ENCODE data around the gene FPR3. TPM values are rescaled to one million over a fixed set of nuclear protein-coding genes. Genes with fewer than 3 reads are reported as not detected.

Gene FPR3
- total RNA-seq, 1 experiment from 2014 or later: not detected

GRCh38 chr19:51783372-51783771 lies 11.6 kb upstream of the FPR3 start:
- H3K4me1 ChIP-seq (ENCODE audit: insufficient read depth, low read length): no peaks in the 10 kb centered on the region
- no peak overlapping the region for H3K4me2 ChIP-seq (ENCODE audit: insufficient read depth, insufficient read length, low read length)
- H2BK5ac ChIP-seq (ENCODE audit: insufficient read length, low read length): no peak overlapping the region
- H3K9me3 ChIP-seq (ENCODE audit: control insufficient read depth, low read depth, low read length): no peaks in the 10 kb centered on the region
- H4K5ac ChIP-seq (ENCODE audit: insufficient read length, low read depth, low read length): no peak overlapping the region
- H2BK15ac ChIP-seq (ENCODE audit: low read depth, low read length): no peak overlapping the region
- H3K4me3 Mint-ChIP-seq: no peak overlapping the region
- no peak overlapping the region for H2BK120ac ChIP-seq (ENCODE audit: low read depth, low read length, poor library complexity, severe bottlenecking)
- no peaks in the 10 kb centered on the region for H3K79me1 ChIP-seq (ENCODE audit: insufficient read depth, low read depth, low read length, poor library complexity, severe bottlenecking)
- no peaks in the 10 kb centered on the region for H3K23me2 ChIP-seq (ENCODE audit: insufficient read length, low read depth, low read length, poor library complexity, severe bottlenecking)
- no peak overlapping the region for H2BK12ac ChIP-seq (ENCODE audit: insufficient read length, low read depth, low read length)
- H3K4me1 Mint-ChIP-seq: no peaks in the 10 kb centered on the region
- H3K56ac ChIP-seq (ENCODE audit: insufficient read length, low read depth, low read length): no peak overlapping the region
- H3K27ac Mint-ChIP-seq: no peak overlapping the region
- no peaks in the 10 kb centered on the region for H3K27me3 ChIP-seq (ENCODE audit: insufficient read depth, low read length)
- H3K27ac ChIP-seq (ENCODE audit: insufficient read length, low read depth, low read length): no peak overlapping the region
- H4K91ac ChIP-seq (ENCODE audit: insufficient read length, low read depth, low read length): no peak overlapping the region
- no peak for DNase-seq
- no peak overlapping the region for H2AFZ ChIP-seq (ENCODE audit: low read length)
- H3K18ac ChIP-seq (ENCODE audit: insufficient read length, low read depth, low read length): no peak overlapping the region
- H3T11ph ChIP-seq (ENCODE audit: low read length): no peak overlapping the region
- no peaks in the 10 kb centered on the region for H3K36me3 Mint-ChIP-seq (ENCODE audit: insufficient read depth in 1 of 3, low read depth in 3 of 3)
- WGBS (ENCODE audit: extremely low coverage, insufficient read length, low lambda C conversion rate): no CpG with 5 or more reads among the region's 3 CpGs
- no peak overlapping the region for H3K23ac ChIP-seq (ENCODE audit: insufficient read length, low read depth, low read length)
- peaks cover 11 to 44% of the 10 kb centered on the region in 2 experiments for H3K9me3 Mint-ChIP-seq
- H3K14ac ChIP-seq (ENCODE audit: insufficient read depth, low read length): no peak overlapping the region
- peaks cover 39% of the 10 kb centered on the region for H3K27me3 Mint-ChIP-seq (ENCODE audit: low read depth)
- H4K20me1 ChIP-seq (ENCODE audit: control insufficient read depth, insufficient read depth, insufficient read length): no peaks in the 10 kb centered on the region
- no peaks in the 10 kb centered on the region for H3K79me2 ChIP-seq (ENCODE audit: insufficient read depth, low read length)
- H2BK20ac ChIP-seq (ENCODE audit: low read depth, low read length, poor library complexity, severe bottlenecking): no peak overlapping the region
- TF ChIP-seq CTCF (conservative IDR thresholded peaks at IDR 0.05): peak; percentile 52; the same call in 2 of the 3 replicates
- no peak overlapping the region for H3K4ac ChIP-seq (ENCODE audit: low read depth, low read length)
- no peak overlapping the region for H2AK5ac ChIP-seq (ENCODE audit: insufficient read length, low read length)
- H3K9ac ChIP-seq (ENCODE audit: extremely low read depth, insufficient read length, low read length): no peak overlapping the region
- H4K8ac ChIP-seq (replicated peaks; ENCODE audit: insufficient read length, low read depth, low read length): no peak overlapping the region

All from H9 (cell line).